Uterus (tissue), 2 donors: Measurements from ENCODE around the gene PCDHB6.

ENCODE experiments used
- POLR2A ChIP-seq, 2 donors: fragments of 450-650 bp; IDR thresholded peaks; one replicate each; pipeline ENCODE4 v1.6.1; 2016; ENCODE audit warnings: antibody characterized with exemption in 2 of 2, mild to moderate bottlenecking in 1 of 2, moderate library complexity in 1 of 2
- TF ChIP-seq, protein P1 (sequence below), 4 experiments: fragments of 200-600 bp in 2 of 4; fragments of 450-650 bp in 2 of 4; sonication (generic) in 2 of 4; IDR thresholded peaks; one replicate each; pipeline ENCODE4 v1.5.1; 2016 to 2019; ENCODE audit warnings: antibody characterized with exemption in 4 of 4, mild to moderate bottlenecking in 2 of 4, moderate library complexity in 1 of 4

DNA sequence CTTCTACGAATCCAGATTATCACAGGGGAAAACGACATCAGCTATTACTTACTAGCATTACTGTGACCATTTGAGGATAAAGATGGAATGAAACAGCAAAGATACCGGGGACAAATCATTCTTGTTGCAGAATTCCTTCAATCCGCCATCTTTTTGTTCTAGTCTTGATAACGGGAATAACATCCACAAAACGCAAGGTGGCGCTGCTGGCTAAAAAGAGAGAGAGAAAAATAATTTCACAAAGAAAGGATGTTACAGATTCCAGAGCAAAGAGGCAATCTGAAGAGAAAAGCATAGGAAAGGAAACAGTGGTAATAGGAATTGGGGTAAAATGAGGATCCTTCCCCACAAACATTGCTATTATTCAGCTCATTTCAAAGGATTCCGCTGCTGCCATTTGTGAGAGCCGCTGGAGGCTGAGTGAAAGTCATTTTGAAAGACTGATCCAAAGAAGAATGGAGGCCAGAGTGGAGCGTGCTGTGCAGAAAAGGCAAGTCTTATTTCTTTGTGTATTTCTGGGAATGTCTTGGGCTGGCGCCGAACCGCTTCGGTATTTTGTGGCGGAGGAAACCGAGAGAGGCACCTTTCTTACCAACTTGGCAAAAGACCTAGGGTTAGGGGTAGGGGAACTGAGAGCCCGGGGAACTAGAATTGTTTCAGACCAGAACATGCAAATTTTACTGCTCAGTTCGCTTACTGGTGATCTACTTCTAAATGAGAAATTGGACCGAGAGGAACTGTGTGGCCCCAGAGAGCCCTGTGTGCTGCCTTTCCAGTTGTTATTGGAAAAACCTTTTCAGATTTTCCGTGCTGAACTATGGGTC lies 22.7 kb downstream of the PCDHB6 start, which contains the start of gene PCDHB7:
- TF ChIP-seq, protein P1, sequence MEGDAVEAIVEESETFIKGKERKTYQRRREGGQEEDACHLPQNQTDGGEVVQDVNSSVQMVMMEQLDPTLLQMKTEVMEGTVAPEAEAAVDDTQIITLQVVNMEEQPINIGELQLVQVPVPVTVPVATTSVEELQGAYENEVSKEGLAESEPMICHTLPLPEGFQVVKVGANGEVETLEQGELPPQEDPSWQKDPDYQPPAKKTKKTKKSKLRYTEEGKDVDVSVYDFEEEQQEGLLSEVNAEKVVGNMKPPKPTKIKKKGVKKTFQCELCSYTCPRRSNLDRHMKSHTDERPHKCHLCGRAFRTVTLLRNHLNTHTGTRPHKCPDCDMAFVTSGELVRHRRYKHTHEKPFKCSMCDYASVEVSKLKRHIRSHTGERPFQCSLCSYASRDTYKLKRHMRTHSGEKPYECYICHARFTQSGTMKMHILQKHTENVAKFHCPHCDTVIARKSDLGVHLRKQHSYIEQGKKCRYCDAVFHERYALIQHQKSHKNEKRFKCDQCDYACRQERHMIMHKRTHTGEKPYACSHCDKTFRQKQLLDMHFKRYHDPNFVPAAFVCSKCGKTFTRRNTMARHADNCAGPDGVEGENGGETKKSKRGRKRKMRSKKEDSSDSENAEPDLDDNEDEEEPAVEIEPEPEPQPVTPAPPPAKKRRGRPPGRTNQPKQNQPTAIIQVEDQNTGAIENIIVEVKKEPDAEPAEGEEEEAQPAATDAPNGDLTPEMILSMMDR (IDR thresholded peaks at IDR 0.05) = peak in 1 of 4 experiments; percentile 25
- TF ChIP-seq POLR2A (IDR thresholded peaks at IDR 0.05) = no peak
